GM23338 (cell line): Measurements from ENCODE around the gene LAPTM5. TPM values are rescaled to one million over a fixed set of nuclear protein-coding genes. Genes with fewer than 3 reads are reported as not detected.
A peak's percentile ranks its signal among the peaks of the same experiment; 100 is the strongest.

Experiments
- ATAC-seq: fragments of 200-7000 bp; cut with Tn5 transposase; 3 replicates; pipeline ENCODE4 v1.9.1; 2020
- DNase-seq: peaks from one replicate; pipeline ENCODE4 v3.0.0-alpha.2; 2015; ENCODE audit warnings: low spot score
- H2AFZ ChIP-seq: fragments of 200-600 bp; sonication (generic); 2 replicates; pipeline ENCODE4 v1.8.0; 2016; ENCODE audit warnings: antibody characterized with exemption, mild to moderate bottlenecking, moderate library complexity
- H3F3A ChIP-seq: fragments of 200-600 bp; sonication (generic); replicated peaks from 2 replicates; pipeline ENCODE4 v1.8.0; 2017; ENCODE audit warnings: antibody characterized with exemption, mixed run types, low read depth
- H3K27ac ChIP-seq: fragments of 200-600 bp; sonication (generic); 2 replicates; pipeline ENCODE4 v1.6.1; 2016; ENCODE audit warnings: low read depth
- H3K27me3 ChIP-seq: fragments of 200-600 bp; sonication (generic); 2 replicates; pipeline ENCODE4 v1.8.0; 2016; ENCODE audit warnings: mild to moderate bottlenecking, mixed run types, moderate library complexity; ENCODE audit not compliant: insufficient read depth
- H3K36me3 ChIP-seq: fragments of 200-600 bp; sonication (generic); 2 replicates; pipeline ENCODE4 v1.8.0; 2016; ENCODE audit warnings: mild to moderate bottlenecking; ENCODE audit not compliant: insufficient read depth
- H3K4me1 ChIP-seq: fragments of 200-600 bp; sonication (generic); 2 replicates; pipeline ENCODE4 v1.8.0; 2016; ENCODE audit warnings: mild to moderate bottlenecking, moderate library complexity; ENCODE audit not compliant: insufficient read depth
- H3K4me2 ChIP-seq: fragments of 200-600 bp; sonication (generic); 2 replicates; pipeline ENCODE4 v1.7.1; 2017; ENCODE audit warnings: mixed run types
- H3K4me3 ChIP-seq: fragments of 200-600 bp; sonication (generic); 2 replicates; pipeline ENCODE4 v1.6.1; 2016; ENCODE audit warnings: mixed run types
- H3K79me2 ChIP-seq: fragments of 200-600 bp; sonication (generic); replicated peaks from 2 replicates; pipeline ENCODE4 v1.8.0; 2017; ENCODE audit warnings: mild to moderate bottlenecking; ENCODE audit not compliant: insufficient read depth
- H3K9me2 ChIP-seq: fragments of 200-600 bp; sonication (generic); 2 replicates; pipeline ENCODE4 v1.8.0; 2017; ENCODE audit not compliant: insufficient read depth
- H4K20me1 ChIP-seq: fragments of 200-600 bp; sonication (generic); replicated peaks from 2 replicates; pipeline ENCODE4 v1.8.0; 2017; ENCODE audit warnings: mild to moderate bottlenecking; ENCODE audit not compliant: insufficient read depth
- H3K27ac Mint-ChIP-seq: 2 replicates; pipeline ENCODE4 v1.8.0; 2020; ENCODE audit warnings: inconsistent platforms, mild to moderate bottlenecking, moderate library complexity, mixed read lengths
- H3K27me3 Mint-ChIP-seq: 3 replicates; pipeline ENCODE4 v1.8.0; 2022; ENCODE audit warnings: low read depth, mild to moderate bottlenecking, moderate library complexity, mixed read lengths, inconsistent platforms; ENCODE audit not compliant: insufficient read depth, poor library complexity
- H3K36me3 Mint-ChIP-seq: 3 replicates; pipeline ENCODE4 v1.8.0; 2021; ENCODE audit warnings: low read depth, mild to moderate bottlenecking, inconsistent platforms, moderate library complexity, mixed read lengths
- H3K4me1 Mint-ChIP-seq: 3 replicates; pipeline ENCODE4 v1.8.0; 2020; ENCODE audit warnings: mild to moderate bottlenecking, inconsistent platforms, mixed read lengths
- H3K4me3 Mint-ChIP-seq: 3 replicates; pipeline ENCODE4 v1.8.0; 2021; ENCODE audit warnings: moderate library complexity, mild to moderate bottlenecking, inconsistent platforms, mixed read lengths
- H3K9me3 Mint-ChIP-seq: 3 replicates; pipeline ENCODE4 v1.8.0; 2020; ENCODE audit warnings: moderate library complexity, mild to moderate bottlenecking, inconsistent platforms, mixed read lengths
- CREB1 ChIP-seq: fragments of 250-450 bp; sonication (Bioruptor Pico); IDR thresholded peaks from 2 replicates; pipeline ENCODE4 v1.5.0; 2020; ENCODE audit warnings: low read depth, mild to moderate bottlenecking, moderate library complexity
- CTCF ChIP-seq, 2 experiments: fragments of 200-600 bp in 1 of 2; sonication (generic) in 1 of 2; conservative IDR thresholded peaks; 2 replicates each; pipeline versions ENCODE4 v1.5.1 to v1.6.1; 2016 to 2017; ENCODE audit warnings: antibody characterized with exemption in 2 of 2, low read depth in 2 of 2, mild to moderate bottlenecking in 2 of 2, moderate library complexity in 1 of 2
- JUNB ChIP-seq: IDR thresholded peaks from one replicate; pipeline ENCODE4 v1.6.1; 2016; ENCODE audit warnings: antibody characterized with exemption; ENCODE audit not compliant: unreplicated experiment
- NANOG ChIP-seq: IDR thresholded peaks from 2 replicates; pipeline ENCODE4 v1.6.1; 2016; ENCODE audit warnings: antibody characterized with exemption, borderline replicate concordance
- POLR2AphosphoS5 ChIP-seq: IDR thresholded peaks from 2 replicates; pipeline ENCODE4 v1.6.1; 2016; ENCODE audit warnings: antibody characterized with exemption, low read depth
- ZNF114 ChIP-seq: fragments of 250-450 bp; sonication (Bioruptor Pico); IDR thresholded peaks from 2 replicates; pipeline ENCODE4 v1.5.0; 2020; ENCODE audit warnings: mild to moderate bottlenecking, moderate library complexity
- polyA plus RNA-seq: library from polyadenylated mRNA; unstranded; fragments of >200 nt; fragmentation: Nextera tagmentation; extraction: Ambion mirVana; gene quantifications from 2 replicates; pipeline ENCODE4 v1.2.1, GENCODE V29; 2016
- total RNA-seq: library from RNA; depleted of rRNA; stranded (reverse); fragments of >200 nt; shearing (Covaris generic); gene quantifications from 2 replicates; pipeline ENCODE4 v1.2.3, GENCODE V29; 2014
- TF ChIP-seq, protein P1 (sequence below): IDR thresholded peaks from one replicate; pipeline ENCODE4 v1.6.1; 2018; ENCODE audit warnings: antibody characterized with exemption; ENCODE audit not compliant: unreplicated experiment

LAPTM5 gene
- total and polyA plus RNA-seq, 2 experiments from 2014 or later: 0.21 TPM; not detected in 1

GRCh38 chr1:30763651-30764248, 6.2 kb upstream of the LAPTM5 start:
- H3K79me2 ChIP-seq: no peaks in the 10 kb centered on the region
- no peaks in the 10 kb centered on the region for H3F3A ChIP-seq
- no peaks in the 10 kb centered on the region for H4K20me1 ChIP-seq
- Mint-ChIP-seq H3K36me3 (no peaks in the 10 kb centered on the region), H3K27ac (peak overlapping the region; percentile 73; the same call in 1 of the 2 replicates), H3K4me1 (peaks cover 8% of the 10 kb centered on the region), H3K27me3 (peaks cover 7% of the 10 kb centered on the region), H3K4me3 (no peak overlapping the region), H3K9me3 (no peaks in the 10 kb centered on the region)
- H3K27me3 ChIP-seq: no peaks in the 10 kb centered on the region
- H3K4me3 ChIP-seq: no peak overlapping the region
- no peak overlapping the region for H3K27ac ChIP-seq
- no peaks in the 10 kb centered on the region for H3K9me2 ChIP-seq
- ATAC-seq (no peak), DNase-seq (no peak)
- H3K4me2 ChIP-seq: no peak overlapping the region
- no peaks in the 10 kb centered on the region for H3K36me3 ChIP-seq
- H3K4me1 ChIP-seq: peaks cover 8% of the 10 kb centered on the region; the same call in 1 of the 2 replicates
- TF ChIP-seq ZNF114 (no peak), CTCF (conservative IDR thresholded peaks at IDR 0.05; ENCODE audit: low read depth in 2 of 2) (no peak), JUNB (no peak), CREB1 (CRISPR knock-in tag) (no peak), NANOG (no peak)
- no peak overlapping the region for H2AFZ ChIP-seq

DNA sequence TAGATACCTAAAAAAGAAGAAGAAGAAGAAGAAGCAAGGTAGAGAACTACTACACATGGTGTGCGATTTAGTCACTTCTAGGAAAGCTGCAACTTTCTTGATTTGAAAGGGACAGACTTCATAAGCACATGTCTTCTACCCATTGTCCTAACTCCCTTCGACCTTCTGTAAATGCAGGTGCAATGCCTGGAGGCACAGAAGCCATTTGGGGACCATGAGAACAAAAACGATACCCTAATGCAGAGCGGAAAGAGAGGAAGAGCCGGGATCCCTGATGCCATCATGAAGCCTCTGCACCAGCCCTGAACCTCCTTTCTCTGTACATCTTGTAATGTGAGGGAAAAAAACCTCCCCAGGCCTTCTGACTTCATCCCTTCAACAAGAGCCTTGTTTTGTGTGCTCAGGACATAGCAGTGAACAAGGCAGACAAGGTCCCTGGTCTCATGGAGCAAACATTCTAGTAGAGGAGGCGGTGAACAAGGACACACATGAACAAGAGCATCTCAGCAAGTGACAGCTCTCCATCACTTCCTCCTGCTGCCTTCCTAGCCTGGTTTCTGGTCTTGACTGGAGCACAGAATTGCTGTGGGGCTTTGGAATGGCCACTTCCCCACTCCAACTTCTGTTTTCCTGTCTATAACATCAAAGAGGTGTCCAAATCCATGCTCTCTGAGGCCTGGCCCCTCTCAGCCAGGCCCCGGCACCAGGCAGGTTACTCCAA, 5.5 kb upstream of the LAPTM5 start:
- no peak for ATAC-seq
- H3K4me1 ChIP-seq: peaks cover 8% of the 10 kb centered on the region; the same call in 1 of the 2 replicates

More for the DNA sequence above, 5.5 kb upstream of the LAPTM5 start:
- Mint-ChIP-seq H3K27ac (no peak overlapping the region), H3K4me1 (peaks cover 8% of the 10 kb centered on the region), H3K36me3 (no peaks in the 10 kb centered on the region), H3K27me3 (peaks cover 8% of the 10 kb centered on the region), H3K9me3 (no peaks in the 10 kb centered on the region), H3K4me3 (no peak overlapping the region)
- Histone ChIP-seq H3K27me3 (no peaks in the 10 kb centered on the region), H3K4me2 (no peak overlapping the region), H2AFZ (no peak overlapping the region), H3K4me3 (no peak overlapping the region), H3K36me3 (no peaks in the 10 kb centered on the region), H3K9me2 (no peaks in the 10 kb centered on the region), H3K27ac (no peak overlapping the region), H4K20me1 (no peaks in the 10 kb centered on the region), H3K79me2 (no peaks in the 10 kb centered on the region), H3F3A (no peaks in the 10 kb centered on the region)
- TF ChIP-seq POLR2AphosphoS5: no peak
- TF ChIP-seq, protein P1, sequence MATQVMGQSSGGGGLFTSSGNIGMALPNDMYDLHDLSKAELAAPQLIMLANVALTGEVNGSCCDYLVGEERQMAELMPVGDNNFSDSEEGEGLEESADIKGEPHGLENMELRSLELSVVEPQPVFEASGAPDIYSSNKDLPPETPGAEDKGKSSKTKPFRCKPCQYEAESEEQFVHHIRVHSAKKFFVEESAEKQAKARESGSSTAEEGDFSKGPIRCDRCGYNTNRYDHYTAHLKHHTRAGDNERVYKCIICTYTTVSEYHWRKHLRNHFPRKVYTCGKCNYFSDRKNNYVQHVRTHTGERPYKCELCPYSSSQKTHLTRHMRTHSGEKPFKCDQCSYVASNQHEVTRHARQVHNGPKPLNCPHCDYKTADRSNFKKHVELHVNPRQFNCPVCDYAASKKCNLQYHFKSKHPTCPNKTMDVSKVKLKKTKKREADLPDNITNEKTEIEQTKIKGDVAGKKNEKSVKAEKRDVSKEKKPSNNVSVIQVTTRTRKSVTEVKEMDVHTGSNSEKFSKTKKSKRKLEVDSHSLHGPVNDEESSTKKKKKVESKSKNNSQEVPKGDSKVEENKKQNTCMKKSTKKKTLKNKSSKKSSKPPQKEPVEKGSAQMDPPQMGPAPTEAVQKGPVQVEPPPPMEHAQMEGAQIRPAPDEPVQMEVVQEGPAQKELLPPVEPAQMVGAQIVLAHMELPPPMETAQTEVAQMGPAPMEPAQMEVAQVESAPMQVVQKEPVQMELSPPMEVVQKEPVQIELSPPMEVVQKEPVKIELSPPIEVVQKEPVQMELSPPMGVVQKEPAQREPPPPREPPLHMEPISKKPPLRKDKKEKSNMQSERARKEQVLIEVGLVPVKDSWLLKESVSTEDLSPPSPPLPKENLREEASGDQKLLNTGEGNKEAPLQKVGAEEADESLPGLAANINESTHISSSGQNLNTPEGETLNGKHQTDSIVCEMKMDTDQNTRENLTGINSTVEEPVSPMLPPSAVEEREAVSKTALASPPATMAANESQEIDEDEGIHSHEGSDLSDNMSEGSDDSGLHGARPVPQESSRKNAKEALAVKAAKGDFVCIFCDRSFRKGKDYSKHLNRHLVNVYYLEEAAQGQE: no peak
- DNase-seq: no peak
